CD4-positive, alpha-beta memory T cell (primary cell): ENCODE measurements around the gene SRRM3. TPM values are rescaled to one million over a fixed set of nuclear protein-coding genes. Genes with fewer than 3 reads are reported as not detected.
"Not testable (repeated sequence)": the region's sequence is repeated elsewhere in the genome, so short reads cannot be mapped to it uniquely, and the experiment has no call there.

ENCODE experiments used
- CTCF ChIA-PET: fragments of 350-600 bp; sonication (Branson Sonifier 250); formaldehyde crosslinking; loops from one replicate; lab custom pipeline; 2021; ENCODE audit warnings: inconsistent platforms; ENCODE audit not compliant: partially characterized antibody; lab: Charles Lee
- POLR2A ChIA-PET: fragments of 350-600 bp; sonication (Branson Sonifier 250); formaldehyde crosslinking; loops from one replicate; lab custom pipeline; 2021; ENCODE audit not compliant: partially characterized antibody; lab: Charles Lee
- DNase-seq, 5 donors: peaks; one replicate each; pipeline versions ENCODE4 v3.0.0 to v3.0.0-alpha.2; 2020 to 2022; ENCODE audit warnings: mixed read lengths in 1 of 5
- H3K27ac ChIP-seq: one replicate; pipeline ENCODE4 v1.7.0; 2013; ENCODE audit warnings: low read depth, low read length
- H3K27me3 ChIP-seq: 2 replicates; pipeline ENCODE4 v1.7.0; 2013; ENCODE audit warnings: mild to moderate bottlenecking, low read length, moderate library complexity; ENCODE audit not compliant: insufficient read depth
- H3K36me3 ChIP-seq: 2 replicates; pipeline ENCODE4 v1.7.0; 2013; ENCODE audit warnings: mild to moderate bottlenecking, low read length, moderate library complexity; ENCODE audit not compliant: insufficient read depth
- H3K4me1 ChIP-seq: 2 replicates; pipeline ENCODE4 v1.7.0; 2013; ENCODE audit warnings: mild to moderate bottlenecking, low read length, moderate library complexity; ENCODE audit not compliant: insufficient read depth
- H3K4me3 ChIP-seq, 2 donors: one replicate each; pipeline ENCODE4 v1.7.0; 2013; ENCODE audit warnings: low read length in 2 of 2, mild to moderate bottlenecking in 1 of 2
- H3K9me3 ChIP-seq, 2 donors: one replicate each; pipeline ENCODE4 v1.7.0; 2013; ENCODE audit warnings: low read length in 2 of 2, control low read depth in 1 of 2; ENCODE audit not compliant: control insufficient read depth in 1 of 2
- H3K27ac Mint-ChIP-seq, 7 donors: one replicate each; pipeline ENCODE4 v1.8.0; 2020 to 2021; ENCODE audit warnings: mixed read lengths in 7 of 7, mild to moderate bottlenecking in 6 of 7, inconsistent platforms in 3 of 7, moderate library complexity in 3 of 7
- H3K27me3 Mint-ChIP-seq, 2 donors: one replicate each; pipeline ENCODE4 v1.8.0; 2020 to 2021; ENCODE audit warnings: mixed read lengths in 2 of 2
- H3K36me3 Mint-ChIP-seq, 2 donors: one replicate each; pipeline ENCODE4 v1.8.0; 2020 to 2021; ENCODE audit warnings: mixed read lengths in 2 of 2, inconsistent platforms in 1 of 2, mild to moderate bottlenecking in 1 of 2
- H3K4me1 Mint-ChIP-seq, 4 donors: one replicate each; pipeline ENCODE4 v1.8.0; 2020 to 2021; ENCODE audit warnings: mixed read lengths in 4 of 4, mild to moderate bottlenecking in 1 of 4
- H3K4me3 Mint-ChIP-seq, 8 donors: one replicate each; pipeline ENCODE4 v1.8.0; 2020 to 2021; ENCODE audit warnings: mixed read lengths in 8 of 8, mild to moderate bottlenecking in 7 of 8, moderate library complexity in 6 of 8, inconsistent platforms in 3 of 8
- H3K9me3 Mint-ChIP-seq, 8 donors: one replicate each; pipeline ENCODE4 v1.8.0; 2020 to 2021; ENCODE audit warnings: mixed read lengths in 8 of 8, mild to moderate bottlenecking in 5 of 8, inconsistent platforms in 3 of 8, moderate library complexity in 1 of 8
- intact Hi-C: fragments of 100-400 bp; cut with micrococcal nuclease; formaldehyde crosslinking; loops from one replicate; pipeline ENCODE4 v1.15.1; 2023
- polyA plus RNA-seq, 2 donors: library from polyadenylated mRNA; unstranded; fragments of 300-500 nt; fragmentation: Illumina TruSeq; gene quantifications; one replicate each; pipeline ENCODE4 v1.2.3, GENCODE V29; 2021
- total RNA-seq, 2 experiments: library from RNA; stranded (reverse); gene quantifications; one replicate each; pipeline ENCODE4 v1.2.3, GENCODE V29; 2021

SRRM3 gene, protein sequence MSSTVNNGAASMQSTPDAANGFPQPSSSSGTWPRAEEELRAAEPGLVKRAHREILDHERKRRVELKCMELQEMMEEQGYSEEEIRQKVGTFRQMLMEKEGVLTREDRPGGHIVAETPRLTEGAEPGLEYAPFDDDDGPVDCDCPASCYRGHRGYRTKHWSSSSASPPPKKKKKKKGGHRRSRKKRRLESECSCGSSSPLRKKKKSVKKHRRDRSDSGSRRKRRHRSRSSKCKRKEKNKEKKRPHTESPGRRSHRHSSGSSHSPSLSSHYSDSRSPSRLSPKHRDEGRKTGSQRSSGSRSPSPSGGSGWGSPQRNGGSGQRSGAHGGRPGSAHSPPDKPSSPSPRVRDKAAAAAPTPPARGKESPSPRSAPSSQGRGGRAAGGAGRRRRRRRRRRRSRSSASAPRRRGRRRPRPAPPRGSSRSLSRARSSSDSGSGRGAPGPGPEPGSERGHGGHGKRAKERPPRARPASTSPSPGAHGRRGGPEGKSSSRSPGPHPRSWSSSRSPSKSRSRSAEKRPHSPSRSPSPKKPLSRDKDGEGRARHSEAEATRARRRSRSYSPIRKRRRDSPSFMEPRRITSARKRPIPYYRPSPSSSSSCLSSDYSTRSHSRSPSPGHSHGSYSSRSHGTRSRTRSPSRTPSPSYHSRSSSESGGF
- not detected for total RNA-seq
- polyA plus RNA-seq, result not detected

- Mint-ChIP-seq H3K36me3 (no peaks in the 10 kb centered on the region), H3K27ac (no peak within 1 kb of the TSS), H3K27me3 (peaks cover 18 to 21% of the 10 kb centered on the region in 2 donors), H3K4me3 (no peak within 1 kb of the TSS), H3K9me3 (peaks cover 0 to 2% (median 0%) of the 10 kb centered on the region in 8 donors), H3K4me1 (no peaks in the 10 kb centered on the region)
- peak; percentile 71 to 86 (median 81) for DNase-seq
- ChIA-PET CTCF (interaction anchor here (0.6 to 1.0 kb wide), 2 partner anchors 18 to 1284 kb away, joined by 3 read pairs; no protein-coding TSS in a partner anchor), POLR2A (no interaction called here)
- Histone ChIP-seq H3K27ac (no peak within 1 kb of the TSS), H3K36me3 (no peaks in the 10 kb centered on the region), H3K4me1 (no peaks in the 10 kb centered on the region), H3K27me3 (no peaks in the 10 kb centered on the region), H3K4me3 (no peak within 1 kb of the TSS), H3K9me3 (no peaks in the 10 kb centered on the region)
- intact Hi-C loops, result loop anchor here (1.0 to 2.0 kb wide), 3 partner anchors 23 to 112 kb away; no protein-coding TSS in a partner anchor
These were observed at the start of gene SRRM3 for GRCh38 chr7:76201732-76202665. Gene SRRM3, plus strand, starts transcription at chr7:76201896. Its CDS starts 33,171 bp downstream, at chr7:76235067.

DNA sequence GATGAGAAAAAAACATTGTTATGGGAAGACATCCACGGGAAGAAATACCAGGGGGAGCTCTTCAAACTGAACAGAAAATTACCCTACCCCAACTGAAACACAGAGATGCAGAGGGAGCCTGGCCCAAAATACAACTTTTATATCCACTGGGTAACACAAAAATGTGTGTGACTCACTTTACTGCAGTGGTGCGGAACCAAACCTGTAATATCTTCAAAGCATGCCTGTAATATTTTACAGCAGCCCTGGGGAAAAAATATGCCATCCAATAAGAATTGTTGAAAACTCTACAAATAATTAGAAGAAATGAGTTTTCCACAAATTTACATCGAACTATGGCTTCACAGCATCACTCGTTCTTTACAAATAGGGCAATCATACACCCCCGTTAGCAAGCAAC, 49.8 kb upstream of the SRRM3 start:
- Histone ChIP-seq H3K9me3 (no peaks in the 10 kb centered on the region), H3K4me1 (peaks cover 17% of the 10 kb centered on the region), H3K27ac (no peak overlapping the region), H3K4me3 (no peak overlapping the region), H3K36me3 (no peaks in the 10 kb centered on the region), H3K27me3 (no peaks in the 10 kb centered on the region)
- no peaks in the 10 kb centered on the region for H3K9me3 Mint-ChIP-seq
- peaks cover 13 to 20% (median 16%) of the 10 kb centered on the region in 4 donors for H3K4me1 Mint-ChIP-seq
- no peak overlapping the region for H3K4me3 Mint-ChIP-seq
- intact Hi-C loops, result no loop called here
- DNase-seq, result no peak
- no peaks in the 10 kb centered on the region for H3K36me3 Mint-ChIP-seq
- H3K27ac Mint-ChIP-seq, result no peak overlapping the region
- POLR2A ChIA-PET, result interaction anchor here (0.7 to 1.0 kb wide), 2 partner anchors 9 to 237 kb away, joined by 3 read pairs; partner anchors contain the start of gene POR
- CTCF ChIA-PET, result interaction anchor here (0.7 kb wide), 1 partner anchor 60 kb away, joined by 5 read pairs; no protein-coding TSS in a partner anchor
- H3K27me3 Mint-ChIP-seq, result peaks cover 2 to 3% of the 10 kb centered on the region in 2 donors

DNA sequence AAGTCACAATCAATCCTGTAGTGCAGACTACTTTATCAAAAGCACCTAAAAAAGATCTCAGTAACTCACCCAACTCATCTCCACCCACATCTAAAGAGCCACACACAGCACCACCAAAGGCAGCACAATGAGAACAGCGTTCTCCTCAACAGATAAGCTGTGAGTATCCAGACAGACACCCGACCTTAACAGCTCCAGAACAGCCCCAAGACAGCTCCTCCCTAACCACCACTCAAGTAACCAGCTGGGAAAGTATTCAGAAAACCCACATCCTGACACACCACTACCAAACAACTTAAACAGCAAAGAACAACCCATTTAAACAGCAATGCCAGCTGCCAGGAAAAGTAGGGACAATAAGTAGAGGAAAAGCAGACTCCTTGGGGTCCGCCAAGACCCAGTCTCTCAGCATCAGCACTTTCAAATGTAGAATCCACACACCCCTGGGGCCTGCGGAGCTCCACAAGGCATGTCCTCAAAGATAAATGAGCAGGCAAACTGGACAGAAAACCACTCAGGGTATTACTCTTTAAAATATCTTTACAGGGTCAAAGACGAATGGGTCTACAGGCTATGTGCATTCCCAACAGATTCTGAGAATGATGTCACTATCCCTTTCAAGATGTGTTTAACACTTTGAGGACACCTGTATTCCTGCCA, 48.0 kb upstream of the SRRM3 start:
- H3K4me3 ChIP-seq, H3K36me3 ChIP-seq, H3K36me3 Mint-ChIP-seq, H3K9me3 ChIP-seq, H3K9me3 Mint-ChIP-seq, intact Hi-C loops, H3K27me3 Mint-ChIP-seq, H3K27me3 ChIP-seq, H3K27ac ChIP-seq: not testable (repeated sequence)
- H3K4me1 Mint-ChIP-seq, result peaks cover 13 to 20% (median 16%) of the 10 kb centered on the region in 4 donors
- DNase-seq, result peak; percentile 43 to 62 (median 57)
- H3K27ac Mint-ChIP-seq, result peak overlapping the region; percentile 1 to 85 (median 44)
- H3K4me1 ChIP-seq, result peaks cover 17% of the 10 kb centered on the region
- POLR2A ChIA-PET, result interaction anchor here (0.9 kb wide), 1 partner anchor 13 kb away, joined by 3 read pairs; no protein-coding TSS in a partner anchor
- peak overlapping the region in 6 of 8 donors; percentile 1 to 54 (median 21) for H3K4me3 Mint-ChIP-seq
- CTCF ChIA-PET, result interaction anchor here (1.7 kb wide), 1 partner anchor 13 kb away, joined by 4 read pairs; no protein-coding TSS in a partner anchor

- Histone ChIP-seq H3K36me3 (no peaks in the 10 kb centered on the region), H3K9me3 (no peaks in the 10 kb centered on the region), H3K27me3 (no peaks in the 10 kb centered on the region), H3K4me1 (peaks cover 17% of the 10 kb centered on the region), H3K4me3 (no peak overlapping the region), H3K27ac (no peak overlapping the region)
- Mint-ChIP-seq H3K27me3 (peaks cover 0 to under 1% of the 10 kb centered on the region in 2 donors), H3K9me3 (no peaks in the 10 kb centered on the region), H3K36me3 (no peaks in the 10 kb centered on the region), H3K4me3 (no peak overlapping the region), H3K4me1 (peaks cover 13 to 20% (median 16%) of the 10 kb centered on the region in 4 donors), H3K27ac (no peak overlapping the region)
- ChIA-PET POLR2A (no interaction called here), CTCF (interaction anchor here (1.4 kb wide), 1 partner anchor 23 kb away, joined by 8 read pairs; no protein-coding TSS in a partner anchor)
- intact Hi-C loops, result no loop called here
- DNase-seq, result no peak
These were observed 45.8 kb upstream of the SRRM3 start for GRCh38 chr7:76155938-76156337.

DNA sequence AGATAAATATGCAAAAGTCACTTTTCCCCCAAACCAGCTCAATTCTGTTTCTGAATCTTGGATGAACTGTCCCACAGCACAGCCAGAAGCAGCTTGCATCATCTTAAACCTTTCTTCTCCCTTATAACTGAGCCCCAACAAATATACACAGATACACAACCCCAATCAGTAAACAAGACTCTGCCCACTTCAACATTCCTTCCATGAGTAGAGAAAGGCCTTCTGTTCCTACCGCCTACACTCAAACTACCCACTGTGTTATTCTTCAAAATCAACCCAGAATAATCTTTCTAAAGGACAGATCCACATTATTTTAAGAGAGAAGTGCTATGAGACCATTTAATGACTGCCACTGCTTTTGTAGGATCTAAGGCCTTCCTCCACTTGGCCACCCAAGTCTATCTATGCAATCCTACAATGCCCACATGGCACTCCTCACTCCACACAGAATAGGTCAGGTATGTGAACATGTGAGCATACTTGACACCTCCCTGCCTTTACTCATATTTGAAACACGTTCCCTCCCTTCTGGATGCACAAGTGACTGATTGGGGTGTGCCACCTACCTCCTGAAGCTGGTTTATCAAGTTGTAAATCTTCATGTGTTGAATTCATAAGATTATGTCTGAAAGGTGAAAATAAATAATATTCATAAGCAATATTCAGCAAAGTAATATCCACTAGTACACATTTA, 44.6 kb upstream of the SRRM3 start:
- H3K4me3 Mint-ChIP-seq, DNase-seq, H3K27me3 ChIP-seq, intact Hi-C loops, H3K9me3 ChIP-seq, H3K36me3 Mint-ChIP-seq, POLR2A ChIA-PET, H3K27me3 Mint-ChIP-seq, H3K4me3 ChIP-seq, H3K27ac ChIP-seq, H3K36me3 ChIP-seq, H3K9me3 Mint-ChIP-seq: not testable (repeated sequence)
- Mint-ChIP-seq H3K4me1 (peaks cover 13 to 20% (median 16%) of the 10 kb centered on the region in 4 donors), H3K27ac (peak overlapping the region in 1 of 7 donors; percentile 37)
- H3K4me1 ChIP-seq, result peaks cover 17% of the 10 kb centered on the region
- CTCF ChIA-PET, result interaction anchor here (1.4 kb wide), 1 partner anchor 21 kb away, joined by 8 read pairs; no protein-coding TSS in a partner anchor

- H3K4me1 ChIP-seq, H3K27ac ChIP-seq, H3K27me3 Mint-ChIP-seq, intact Hi-C loops, H3K36me3 ChIP-seq, H3K4me3 Mint-ChIP-seq, H3K27me3 ChIP-seq, H3K9me3 Mint-ChIP-seq, H3K27ac Mint-ChIP-seq, CTCF ChIA-PET, H3K9me3 ChIP-seq, POLR2A ChIA-PET, DNase-seq, H3K36me3 Mint-ChIP-seq, H3K4me3 ChIP-seq: not testable (repeated sequence)
- peaks cover 6 to 11% (median 8%) of the 10 kb centered on the region in 4 donors for H3K4me1 Mint-ChIP-seq
These were observed 43.3 kb upstream of the SRRM3 start for GRCh38 chr7:76158416-76158815.
